Muscle layer of colon (tissue), 2 donors: ENCODE results near the gene ZFP91.

Experiments used
- H3K27ac ChIP-seq: one replicate; pipeline ENCODE4 v1.7.0; 2013; ENCODE audit warnings: low read depth, mild to moderate bottlenecking, low read length, moderate library complexity
- H3K27me3 ChIP-seq, 2 donors: one replicate each; pipeline ENCODE4 v1.7.0; 2013; ENCODE audit warnings: low read length in 2 of 2, mild to moderate bottlenecking in 2 of 2; ENCODE audit not compliant: insufficient read depth in 2 of 2, control insufficient read depth in 1 of 2
- H3K36me3 ChIP-seq: one replicate; pipeline ENCODE4 v1.7.0; 2013; ENCODE audit warnings: mild to moderate bottlenecking, low read length; ENCODE audit not compliant: insufficient read depth
- H3K4me1 ChIP-seq: one replicate; pipeline ENCODE4 v1.7.0; 2013; ENCODE audit warnings: mild to moderate bottlenecking, low read length; ENCODE audit not compliant: insufficient read depth
- H3K4me3 ChIP-seq, 2 donors: one replicate each; pipeline ENCODE4 v1.7.0; 2013; ENCODE audit warnings: low read length in 2 of 2, low read depth in 1 of 2, mild to moderate bottlenecking in 1 of 2, moderate library complexity in 1 of 2
- H3K9ac ChIP-seq: one replicate; pipeline ENCODE4 v1.7.0; 2013; ENCODE audit warnings: low read length
- H3K9me3 ChIP-seq: one replicate; pipeline ENCODE4 v1.7.0; 2013; ENCODE audit warnings: mild to moderate bottlenecking, low read length
- donor health status: abdominal sarcoma.
- donor health status: Adenocarcinoma of cecum.

The ZFP91 gene

GRCh38 chr11:58573451-58574104 lies 5.3 kb upstream of the ZFP91 start:
- peak overlapping the region; percentile 42 for H3K27ac ChIP-seq
- no peaks in the 10 kb centered on the region for H3K27me3 ChIP-seq
- peaks cover 4% of the 10 kb centered on the region for H3K36me3 ChIP-seq
- H3K9ac ChIP-seq, result no peak overlapping the region
- H3K4me3 ChIP-seq, result no peak overlapping the region
- peaks cover 37% of the 10 kb centered on the region for H3K4me1 ChIP-seq
- H3K9me3 ChIP-seq, result no peaks in the 10 kb centered on the region

DNA sequence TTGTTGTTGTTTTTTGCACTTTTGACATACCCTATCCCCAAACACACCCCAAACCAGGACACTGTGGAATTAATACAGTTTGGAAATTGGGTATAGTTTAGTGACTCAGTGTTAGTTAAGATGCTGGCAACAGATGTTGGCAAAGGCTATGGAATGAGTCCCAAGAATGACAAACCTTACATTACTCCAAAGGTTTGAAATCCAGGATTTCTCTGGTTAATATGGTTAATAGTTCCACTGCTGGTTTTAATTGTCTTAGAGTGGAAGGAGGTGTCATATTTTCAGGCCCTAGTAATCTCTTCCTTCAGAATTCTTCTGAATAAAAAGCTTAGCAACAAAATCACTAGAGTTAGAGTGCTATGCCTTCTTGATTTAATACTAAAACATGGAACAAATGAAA lies 4.0 kb upstream of the ZFP91 start:
- Histone ChIP-seq H3K4me3 (no peak overlapping the region), H3K9me3 (no peaks in the 10 kb centered on the region), H3K36me3 (no peaks in the 10 kb centered on the region), H3K4me1 (peaks cover 37% of the 10 kb centered on the region), H3K27me3 (no peaks in the 10 kb centered on the region), H3K9ac (no peak overlapping the region), H3K27ac (peak overlapping the region; percentile 6)

GRCh38 chr11:58575377-58576020 lies 3.4 kb upstream of the ZFP91 start, which contains the start of gene LPXN:
TSS of gene LPXN (minus strand) at chr11:58575856. CDS start at chr11:58575772, 84 bp downstream.
- Histone ChIP-seq H3K36me3 (no peaks in the 10 kb centered on the region), H3K9me3 (no peaks in the 10 kb centered on the region), H3K27me3 (no peaks in the 10 kb centered on the region), H3K27ac (peak within 1 kb of the TSS; percentile 35), H3K9ac (no peak within 1 kb of the TSS), H3K4me3 (no peak within 1 kb of the TSS), H3K4me1 (peaks cover 43% of the 10 kb centered on the region)

DNA sequence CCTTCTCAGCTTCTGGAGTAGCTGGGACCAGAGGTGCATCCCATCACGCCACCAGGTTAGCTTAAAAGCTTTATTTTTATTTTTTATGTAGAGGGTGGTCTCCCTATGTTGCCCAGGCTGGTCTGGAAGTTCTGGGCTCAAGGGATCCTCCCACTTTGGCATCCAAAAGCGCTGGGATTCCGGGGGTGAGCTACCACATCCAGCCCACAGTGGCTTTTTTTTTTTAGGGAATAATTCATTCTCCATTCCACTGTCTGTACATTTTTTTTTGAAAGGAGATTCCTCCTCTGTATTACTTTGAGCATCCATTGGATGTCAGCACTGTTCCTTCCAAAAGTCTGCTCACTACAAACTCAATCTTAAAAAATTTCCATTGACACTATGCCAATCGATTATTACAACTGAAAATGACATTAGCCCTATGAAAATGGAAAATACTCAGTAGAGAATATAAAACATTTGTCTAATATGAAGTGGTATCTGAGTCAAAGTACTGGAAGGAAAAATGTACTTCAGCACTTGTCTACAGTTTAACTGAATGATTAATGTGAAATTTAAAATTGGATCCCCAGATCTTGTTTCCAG lies 1.9 kb upstream of the ZFP91 start:
- Histone ChIP-seq H3K27me3 (no peaks in the 10 kb centered on the region), H3K4me3 (peak overlapping the region in 1 of 2 donors; percentile 89), H3K9ac (peak overlapping the region; percentile 94), H3K9me3 (no peaks in the 10 kb centered on the region), H3K27ac (peak overlapping the region; percentile 94), H3K4me1 (peaks cover 53% of the 10 kb centered on the region), H3K36me3 (no peaks in the 10 kb centered on the region)

DNA sequence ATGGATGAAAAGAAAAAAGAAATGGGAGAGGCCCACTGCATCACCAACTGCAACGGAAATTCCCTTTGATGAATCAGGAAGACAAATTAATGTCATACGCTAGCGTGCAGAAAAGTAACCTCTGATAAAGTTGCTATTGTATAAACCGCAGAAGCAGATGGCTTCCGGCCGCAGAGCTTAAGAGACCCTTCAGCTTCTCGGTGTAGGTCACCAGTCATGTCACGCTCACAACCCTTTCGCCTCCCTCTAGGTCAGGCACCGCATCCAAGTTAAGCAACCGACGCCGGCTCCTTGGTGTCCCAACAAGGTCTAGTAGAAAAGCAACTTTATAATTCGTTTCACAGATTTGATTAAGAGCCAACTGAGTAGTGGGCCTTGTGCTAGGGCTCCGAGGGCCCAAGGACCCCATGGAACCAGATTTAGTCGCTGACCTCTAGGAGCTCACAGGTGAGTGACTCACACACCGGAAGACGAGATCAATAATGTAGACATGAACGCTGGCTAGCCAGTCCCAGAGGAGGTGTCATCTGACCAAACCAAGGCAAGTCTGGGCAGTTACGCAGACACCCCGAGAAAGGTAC lies 1.2 kb upstream of the ZFP91 start:
- Histone ChIP-seq H3K27ac (peak overlapping the region; percentile 94), H3K27me3 (no peaks in the 10 kb centered on the region), H3K9ac (peak overlapping the region; percentile 94), H3K36me3 (no peaks in the 10 kb centered on the region), H3K4me3 (peak overlapping the region; percentile 88 to 89), H3K4me1 (peaks cover 57% of the 10 kb centered on the region), H3K9me3 (no peaks in the 10 kb centered on the region)

DNA sequence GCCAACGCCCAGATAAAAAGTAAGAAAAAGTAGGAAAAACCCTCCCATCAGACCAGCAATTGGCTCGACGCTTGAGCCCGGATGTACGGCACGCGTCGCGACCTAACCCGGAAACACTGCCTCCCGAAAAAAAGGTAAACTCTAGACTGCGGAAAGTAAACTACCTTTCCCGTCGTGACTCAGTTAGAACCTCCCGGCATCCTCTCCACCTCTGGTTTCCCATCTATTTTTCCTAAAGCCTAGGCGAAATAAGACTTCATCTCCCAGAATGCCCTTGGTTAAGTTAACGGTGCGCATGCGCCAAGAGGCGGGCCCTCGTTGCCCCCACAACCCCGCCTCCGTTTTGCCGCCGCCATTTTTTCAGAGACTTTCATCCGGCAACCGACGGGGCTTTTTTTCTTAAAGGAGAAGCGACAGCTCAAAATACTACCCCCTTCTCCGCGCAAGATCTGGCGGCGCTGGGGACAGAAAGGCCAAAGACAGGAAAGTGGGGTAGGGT lies 678 bp upstream of the ZFP91 start:
- peak overlapping the region; percentile 98 for H3K9ac ChIP-seq
- H3K9me3 ChIP-seq, result no peaks in the 10 kb centered on the region
- no peaks in the 10 kb centered on the region for H3K27me3 ChIP-seq
- peaks cover 62% of the 10 kb centered on the region for H3K4me1 ChIP-seq
- H3K36me3 ChIP-seq, result no peaks in the 10 kb centered on the region
- H3K27ac ChIP-seq, result peak overlapping the region; percentile 94
- peak overlapping the region; percentile 89 for H3K4me3 ChIP-seq

DNA sequence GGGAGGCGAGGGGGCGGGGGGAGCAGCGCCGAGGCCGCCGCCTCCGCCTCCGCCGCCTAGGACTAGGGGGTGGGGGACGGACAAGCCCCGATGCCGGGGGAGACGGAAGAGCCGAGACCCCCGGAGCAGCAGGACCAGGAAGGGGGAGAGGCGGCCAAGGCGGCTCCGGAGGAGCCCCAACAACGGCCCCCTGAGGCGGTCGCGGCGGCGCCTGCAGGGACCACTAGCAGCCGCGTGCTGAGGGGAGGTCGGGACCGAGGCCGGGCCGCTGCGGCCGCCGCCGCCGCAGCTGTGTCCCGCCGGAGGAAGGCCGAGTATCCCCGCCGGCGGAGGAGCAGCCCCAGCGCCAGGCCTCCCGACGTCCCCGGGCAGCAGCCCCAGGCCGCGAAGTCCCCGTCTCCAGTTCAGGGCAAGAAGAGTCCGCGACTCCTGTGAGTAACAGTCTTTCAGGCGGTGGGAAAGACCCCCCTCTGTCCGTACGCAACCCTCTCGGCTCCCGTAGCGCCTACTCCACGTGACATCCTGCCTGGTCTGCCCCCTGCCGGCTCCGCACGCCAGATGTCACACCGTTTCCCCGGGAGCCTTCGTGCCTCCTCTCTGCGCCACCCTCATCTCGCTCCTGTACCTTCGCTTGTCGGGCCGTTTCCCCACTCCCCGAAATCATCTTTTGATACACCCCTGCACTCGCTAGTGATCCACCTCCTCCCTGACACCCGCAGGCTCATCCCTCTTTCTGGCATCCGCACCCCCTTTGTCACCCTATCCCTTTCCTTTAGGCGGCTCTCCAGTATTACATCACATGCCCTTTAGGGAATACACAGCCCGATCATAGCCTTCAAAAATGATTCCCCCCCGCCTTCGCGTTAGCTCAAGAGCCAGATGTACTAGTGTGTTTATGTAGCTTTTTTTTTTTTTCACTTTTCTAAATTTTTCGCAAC lies 598 bp downstream of the ZFP91 start:
- no peaks in the 10 kb centered on the region for H3K36me3 ChIP-seq
- peaks cover 60% of the 10 kb centered on the region for H3K4me1 ChIP-seq
- H3K9ac ChIP-seq, result peak overlapping the region; percentile 84
- peak overlapping the region; percentile 93 to 94 for H3K4me3 ChIP-seq
- H3K27me3 ChIP-seq, result no peaks in the 10 kb centered on the region
- peak overlapping the region; percentile 95 for H3K27ac ChIP-seq
- no peaks in the 10 kb centered on the region for H3K9me3 ChIP-seq

- Histone ChIP-seq H3K27ac (peak overlapping the region; percentile 95), H3K27me3 (no peaks in the 10 kb centered on the region), H3K4me1 (peaks cover 54% of the 10 kb centered on the region), H3K36me3 (no peaks in the 10 kb centered on the region), H3K9me3 (no peaks in the 10 kb centered on the region), H3K9ac (peak overlapping the region; percentile 84), H3K4me3 (peak overlapping the region; percentile 93 to 94)
Measured at GRCh38 chr11:58580311-58580710, 1.4 kb downstream of the ZFP91 start.

- peaks cover 33% of the 10 kb centered on the region for H3K4me1 ChIP-seq
- no peaks in the 10 kb centered on the region for H3K27me3 ChIP-seq
- H3K27ac ChIP-seq, result no peak overlapping the region
- no peaks in the 10 kb centered on the region for H3K9me3 ChIP-seq
- no peak overlapping the region for H3K9ac ChIP-seq
- no peak overlapping the region for H3K4me3 ChIP-seq
- H3K36me3 ChIP-seq, result no peaks in the 10 kb centered on the region
Measured at GRCh38 chr11:58582437-58582836, 3.6 kb downstream of the ZFP91 start.

GRCh38 chr11:58586998-58587397 lies 8.1 kb downstream of the ZFP91 start:
- no peaks in the 10 kb centered on the region for H3K9me3 ChIP-seq
- H3K36me3 ChIP-seq, result no peaks in the 10 kb centered on the region
- H3K4me3 ChIP-seq, result no peak overlapping the region
- H3K4me1 ChIP-seq, result peaks cover 18% of the 10 kb centered on the region
- H3K27ac ChIP-seq, result no peak overlapping the region
- H3K27me3 ChIP-seq, result no peaks in the 10 kb centered on the region
- no peak overlapping the region for H3K9ac ChIP-seq
